PC-9 (cell line): ENCODE data around the gene ITGA2B. TPM values are rescaled to one million over a fixed set of nuclear protein-coding genes. Genes with fewer than 3 reads are reported as not detected.

Experiments used
- BruUV-seq: library from RNA; stranded (reverse); fragments of 400-500 nt; replicated peaks from 2 replicates; lab custom pipeline; 2021; lab: Mats Ljungman, UMichigan
- CTCF ChIA-PET: fragments of 300-600 bp; sonication (Branson Sonifier 250); formaldehyde crosslinking; loops from one replicate; lab custom pipeline; 2022; ENCODE audit warnings: antibody characterized with exemption; lab: Charles Lee
- POLR2A ChIA-PET: fragments of 300-600 bp; sonication (Branson Sonifier 250); formaldehyde crosslinking; loops from one replicate; lab custom pipeline; 2022; ENCODE audit warnings: antibody characterized with exemption; ENCODE audit not compliant: unreplicated experiment; lab: Charles Lee
- DNase-seq, 2 experiments: peaks; one replicate each; pipeline versions ENCODE4 v3.0.0 to v3.0.0-alpha.2; 2015 to 2022; ENCODE audit warnings: mixed read lengths in 1 of 2
- H2AFZ ChIP-seq: fragments of 200-600 bp; sonication (generic); 2 replicates; pipeline ENCODE4 v1.8.1; 2017; ENCODE audit warnings: antibody characterized with exemption
- H3F3A ChIP-seq: fragments of 200-600 bp; sonication (generic); 2 replicates; pipeline ENCODE4 v1.8.1; 2017; ENCODE audit warnings: antibody characterized with exemption, mild to moderate bottlenecking, low read depth; ENCODE audit not compliant: insufficient read depth
- H3K27ac ChIP-seq: fragments of 200-600 bp; sonication (generic); 2 replicates; pipeline ENCODE4 v1.6.1; 2016; ENCODE audit warnings: mixed run types
- H3K27me3 ChIP-seq: fragments of 200-600 bp; sonication (generic); 2 replicates; pipeline ENCODE4 v1.6.1; 2016; ENCODE audit warnings: low read depth, mixed run types; ENCODE audit not compliant: insufficient read depth
- H3K36me3 ChIP-seq: fragments of 200-600 bp; sonication (generic); 2 replicates; pipeline ENCODE4 v1.6.1; 2016; ENCODE audit warnings: low read depth, mixed run types
- H3K4me1 ChIP-seq: fragments of 200-600 bp; sonication (generic); replicated peaks from 2 replicates; pipeline ENCODE4 v1.6.1; 2016; ENCODE audit warnings: mixed run types; ENCODE audit not compliant: insufficient read depth
- H3K4me2 ChIP-seq: fragments of 200-600 bp; sonication (generic); 2 replicates; pipeline ENCODE4 v1.6.1; 2017; ENCODE audit warnings: mixed run types
- H3K4me3 ChIP-seq: fragments of 200-600 bp; sonication (generic); 2 replicates; pipeline ENCODE4 v1.6.1; 2016; ENCODE audit warnings: mixed run types
- H3K79me2 ChIP-seq: fragments of 200-600 bp; sonication (generic); 2 replicates; pipeline ENCODE4 v1.6.1; 2017; ENCODE audit warnings: low read depth, mixed run types
- H3K9me2 ChIP-seq: fragments of 200-600 bp; sonication (generic); 2 replicates; pipeline ENCODE4 v1.8.1; 2017; ENCODE audit warnings: mild to moderate bottlenecking; ENCODE audit not compliant: insufficient read depth
- H3K9me3 ChIP-seq: fragments of 200-600 bp; sonication (generic); 2 replicates; pipeline ENCODE4 v1.8.1; 2016; ENCODE audit warnings: low read depth; ENCODE audit not compliant: insufficient read depth
- H4K20me1 ChIP-seq: fragments of 200-600 bp; sonication (generic); 2 replicates; pipeline ENCODE4 v1.8.1; 2017; ENCODE audit not compliant: insufficient read depth
- EZH2 ChIP-seq: fragments of 200-600 bp; sonication (generic); IDR thresholded peaks from 2 replicates; pipeline ENCODE4 v1.8.0; 2017; ENCODE audit warnings: antibody characterized with exemption, low read depth
- intact Hi-C: fragments of 100-400 bp; cut with micrococcal nuclease; formaldehyde crosslinking; loops from one replicate; pipeline ENCODE4 v1.10.0; 2022; ENCODE audit not compliant: unreplicated experiment
- total RNA-seq: library from RNA; stranded (reverse); gene quantifications from 2 replicates; pipeline ENCODE4 v1.2.3, GENCODE V29; 2021
- TF ChIP-seq, protein P1 (sequence below): fragments of 200-600 bp; sonication (generic); conservative IDR thresholded peaks from 2 replicates; pipeline ENCODE4 v1.6.1; 2017; ENCODE audit warnings: mixed run types, antibody characterized with exemption, mild to moderate bottlenecking, moderate library complexity

Gene ITGA2B
- total RNA-seq, 1 experiment from 2014 or later: 5.7 TPM

DNA sequence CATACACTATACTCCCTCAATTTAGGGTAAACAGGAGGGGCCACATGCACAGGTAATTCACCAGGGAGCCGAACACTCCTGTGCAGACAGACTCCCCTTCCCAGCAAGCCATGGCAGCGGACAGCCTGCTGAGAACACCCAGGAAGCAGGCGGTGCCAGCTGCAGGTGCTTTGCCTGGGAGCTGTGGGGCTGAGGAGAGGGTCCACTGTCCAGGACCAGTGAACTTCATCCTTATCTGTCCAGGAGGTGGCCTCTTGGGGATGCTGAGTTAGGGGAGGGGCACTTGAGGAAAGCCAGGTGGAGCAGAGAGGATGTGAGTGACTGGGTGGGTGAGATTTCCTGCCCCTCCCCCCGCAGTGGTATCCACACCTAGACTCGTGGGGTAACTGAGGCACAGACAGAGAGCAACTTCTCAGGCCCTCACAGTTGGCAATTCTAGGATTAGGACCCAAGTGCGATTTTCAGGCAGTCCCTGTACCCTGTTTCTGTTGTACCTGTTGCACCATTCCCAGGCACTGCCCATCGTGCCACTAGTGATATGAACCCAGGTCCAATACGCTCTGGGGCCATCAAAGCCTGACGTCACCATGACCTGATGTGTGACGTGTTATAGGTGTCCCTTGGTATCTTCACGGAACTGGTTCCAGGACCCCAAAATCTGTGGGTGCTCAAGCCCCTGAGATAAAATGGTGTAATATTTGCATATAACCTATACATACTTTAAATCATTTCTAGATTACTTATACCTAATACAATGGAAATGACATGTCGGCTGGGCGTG is 43.2 kb downstream of the ITGA2B start:
- H3K4me3 ChIP-seq: peak overlapping the region; percentile 95; the same call in 1 of the 2 replicates
- DNase-seq: no peak
- H3K27me3 ChIP-seq: no peaks in the 10 kb centered on the region
- POLR2A ChIA-PET: interaction anchor here (0.6 to 1.5 kb wide), 2 partner anchors 19 to 416 kb away, joined by 5 to 7 read pairs; no protein-coding TSS in a partner anchor
- H3K36me3 ChIP-seq: no peaks in the 10 kb centered on the region
- H3K79me2 ChIP-seq: peaks cover 7% of the 10 kb centered on the region; the same call in 1 of the 2 replicates
- no peaks in the 10 kb centered on the region for H3K9me2 ChIP-seq
- no TSS peak for BruUV-seq
- peak overlapping the region; percentile 93 for H3K4me2 ChIP-seq
- H3K27ac ChIP-seq: no peak overlapping the region
- H3F3A ChIP-seq: peaks cover 2% of the 10 kb centered on the region; the same call in 1 of the 2 replicates
- CTCF ChIA-PET: interaction anchor here (0.5 to 1.1 kb wide), 2 partner anchors 19 to 276 kb away, joined by 3 read pairs; no protein-coding TSS in a partner anchor
- H4K20me1 ChIP-seq: peaks cover 10% of the 10 kb centered on the region; the same call in 1 of the 2 replicates
- intact Hi-C loops: loop anchor here (10.0 kb wide), 1 partner anchor 271 kb away; the partner anchor contains the start of gene G6PC3
- TF ChIP-seq, protein P1, sequence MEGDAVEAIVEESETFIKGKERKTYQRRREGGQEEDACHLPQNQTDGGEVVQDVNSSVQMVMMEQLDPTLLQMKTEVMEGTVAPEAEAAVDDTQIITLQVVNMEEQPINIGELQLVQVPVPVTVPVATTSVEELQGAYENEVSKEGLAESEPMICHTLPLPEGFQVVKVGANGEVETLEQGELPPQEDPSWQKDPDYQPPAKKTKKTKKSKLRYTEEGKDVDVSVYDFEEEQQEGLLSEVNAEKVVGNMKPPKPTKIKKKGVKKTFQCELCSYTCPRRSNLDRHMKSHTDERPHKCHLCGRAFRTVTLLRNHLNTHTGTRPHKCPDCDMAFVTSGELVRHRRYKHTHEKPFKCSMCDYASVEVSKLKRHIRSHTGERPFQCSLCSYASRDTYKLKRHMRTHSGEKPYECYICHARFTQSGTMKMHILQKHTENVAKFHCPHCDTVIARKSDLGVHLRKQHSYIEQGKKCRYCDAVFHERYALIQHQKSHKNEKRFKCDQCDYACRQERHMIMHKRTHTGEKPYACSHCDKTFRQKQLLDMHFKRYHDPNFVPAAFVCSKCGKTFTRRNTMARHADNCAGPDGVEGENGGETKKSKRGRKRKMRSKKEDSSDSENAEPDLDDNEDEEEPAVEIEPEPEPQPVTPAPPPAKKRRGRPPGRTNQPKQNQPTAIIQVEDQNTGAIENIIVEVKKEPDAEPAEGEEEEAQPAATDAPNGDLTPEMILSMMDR: peak; percentile 19; the same call in 1 of the 2 replicates
- no peak for TF ChIP-seq EZH2
- no peak overlapping the region for H2AFZ ChIP-seq
- no peaks in the 10 kb centered on the region for H3K9me3 ChIP-seq
- H3K4me1 ChIP-seq: peaks cover 8% of the 10 kb centered on the region

DNA sequence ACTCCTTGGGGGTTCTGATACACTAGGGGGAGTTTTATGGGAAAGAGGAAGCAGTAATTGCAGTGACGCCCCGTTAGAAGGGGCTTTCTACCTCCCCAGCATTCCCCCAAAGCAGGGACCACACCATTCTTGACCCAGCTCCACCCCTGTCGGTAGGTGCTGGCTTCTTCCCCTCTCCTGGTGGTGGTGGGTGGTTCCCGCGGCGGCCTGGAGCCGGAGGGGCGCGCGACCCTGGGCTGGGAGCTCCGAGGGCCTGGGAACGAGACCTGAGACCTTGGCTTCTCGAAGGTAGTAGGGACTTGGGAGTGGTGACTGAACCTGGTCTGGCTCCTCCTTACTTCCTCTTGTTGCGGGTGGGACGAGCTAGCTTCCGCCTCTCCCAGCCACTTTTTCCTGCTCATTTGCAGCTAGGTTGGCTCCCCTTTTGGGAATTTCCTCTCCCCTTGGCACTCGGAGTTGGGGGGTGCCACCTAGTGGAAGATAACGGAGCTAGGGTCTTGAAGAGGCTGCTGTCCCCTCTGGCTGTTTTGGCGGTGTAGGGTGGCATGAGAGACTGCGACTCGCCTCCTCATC is 43.9 kb downstream of the ITGA2B start:
- no peak for TF ChIP-seq EZH2
- TF ChIP-seq, protein P1: peak; percentile 71
- Histone ChIP-seq H2AFZ (peak overlapping the region; percentile 87), H3K27ac (peak overlapping the region; percentile 31; the same call in 1 of the 2 replicates), H3K79me2 (peaks cover 7% of the 10 kb centered on the region; the same call in 1 of the 2 replicates), H3F3A (peaks cover 7% of the 10 kb centered on the region; the same call in 1 of the 2 replicates), H3K4me3 (peak overlapping the region; percentile 95), H3K4me2 (peak overlapping the region; percentile 93), H3K36me3 (no peaks in the 10 kb centered on the region), H3K27me3 (no peaks in the 10 kb centered on the region), H4K20me1 (peaks cover 8% of the 10 kb centered on the region; the same call in 1 of the 2 replicates), H3K9me2 (no peaks in the 10 kb centered on the region), H3K4me1 (peaks cover 15% of the 10 kb centered on the region), H3K9me3 (no peaks in the 10 kb centered on the region)
- intact Hi-C loops: loop anchor here (10.0 kb wide), 1 partner anchor 271 kb away; the partner anchor contains the start of gene G6PC3
- TSS peak; percentile 75 for BruUV-seq
- DNase-seq: peak; percentile 61 to 63
- POLR2A ChIA-PET: interaction anchor here (0.6 to 1.5 kb wide), 2 partner anchors 19 to 417 kb away, joined by 5 to 7 read pairs; no protein-coding TSS in a partner anchor
- CTCF ChIA-PET: interaction anchor here (0.5 to 1.1 kb wide), 6 partner anchors 19 to 411 kb away, joined by 3 to 8 read pairs (median 4); no protein-coding TSS in a partner anchor

DNA sequence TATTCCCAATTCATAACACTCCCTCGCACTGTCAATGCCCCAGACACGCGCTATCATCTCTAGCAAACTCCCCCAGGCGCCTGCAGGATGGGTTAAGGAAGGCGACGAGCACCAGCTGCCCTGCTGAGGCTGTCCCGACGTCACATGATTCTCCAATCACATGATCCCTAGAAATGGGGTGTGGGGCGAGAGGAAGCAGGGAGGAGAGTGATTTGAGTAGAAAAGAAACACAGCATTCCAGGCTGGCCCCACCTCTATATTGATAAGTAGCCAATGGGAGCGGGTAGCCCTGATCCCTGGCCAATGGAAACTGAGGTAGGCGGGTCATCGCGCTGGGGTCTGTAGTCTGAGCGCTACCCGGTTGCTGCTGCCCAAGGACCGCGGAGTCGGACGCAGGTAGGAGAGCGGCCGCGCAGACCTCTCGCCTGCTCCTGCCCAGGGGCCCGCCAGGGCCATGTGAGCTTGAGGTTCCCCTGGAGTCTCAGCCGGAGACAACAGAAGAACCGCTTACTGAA is 44.5 kb downstream of the ITGA2B start, which contains the start of gene GRN:
Gene GRN (plus strand): TSS at position 364 of the 515 bp plus-strand sequence. CDS start 3,863 bp downstream, outside the sequence.
- ChIA-PET POLR2A (interaction anchor here (0.7 to 1.5 kb wide), 2 partner anchors 18 to 121 kb away, joined by 4 to 7 read pairs; no protein-coding TSS in a partner anchor), CTCF (interaction anchor here (0.6 to 1.1 kb wide), 6 partner anchors 18 to 412 kb away, joined by 3 to 8 read pairs (median 5); no protein-coding TSS in a partner anchor)
- peak; percentile 93 to 95 for DNase-seq
- peaks cover 7% of the 10 kb centered on the region; the same call in 1 of the 2 replicates for H3K79me2 ChIP-seq
- peaks cover 20% of the 10 kb centered on the region for H3K4me1 ChIP-seq
- H2AFZ ChIP-seq: peak within 1 kb of the TSS; percentile 92
- no peaks in the 10 kb centered on the region for H3K9me2 ChIP-seq
- no peaks in the 10 kb centered on the region for H3K9me3 ChIP-seq
- peaks cover 8% of the 10 kb centered on the region; the same call in 1 of the 2 replicates for H4K20me1 ChIP-seq
- peak within 1 kb of the TSS; percentile 95 for H3K4me3 ChIP-seq
- no peaks in the 10 kb centered on the region for H3K27me3 ChIP-seq
- no TSS peak for BruUV-seq
- H3F3A ChIP-seq: peaks cover 12% of the 10 kb centered on the region; the same call in 1 of the 2 replicates
- intact Hi-C loops: loop anchor here (10.0 kb wide), 1 partner anchor 270 kb away; the partner anchor contains the start of gene G6PC3
- TF ChIP-seq, protein P1: no peak
- no peak for TF ChIP-seq EZH2
- H3K4me2 ChIP-seq: peak within 1 kb of the TSS; percentile 93
- H3K36me3 ChIP-seq: no peaks in the 10 kb centered on the region
- H3K27ac ChIP-seq: peak within 1 kb of the TSS; percentile 31; the same call in 1 of the 2 replicates
